Pancreas (tissue), 10 donors: ENCODE results near the gene TGFB1I1. TPM values are rescaled to one million over a fixed set of nuclear protein-coding genes. Genes with fewer than 3 reads are reported as not detected.

Experiments used
- ATAC-seq, 4 donors: fragments of 200-7000 bp; cut with Tn5 transposase; one replicate each; pipeline versions ENCODE4 v1.8.0 to v1.9.1; 2020; ENCODE audit warnings: mild to moderate bottlenecking in 4 of 4, moderate library complexity in 4 of 4
- DNase-seq, 6 donors: peaks; one replicate each; pipeline ENCODE4 v3.0.0-alpha.2; 2020
- FAIRE-seq: peaks from 2 replicates; lab custom pipeline; 2012; peaks lifted over from hg19 to GRCh38; lab: Jason Lieb, UNC
- H3K27ac ChIP-seq, 4 donors: fragments of 200-600 bp; sonication (generic); 1 replicate in 3 of 4; 2 replicates in 1 of 4; pipeline versions ENCODE4 v1.5.0 to v1.8.0; 2020
- H3K27me3 ChIP-seq, 4 donors: fragments of 200-600 bp; one replicate each; pipeline ENCODE4 v1.8.0; 2021
- H3K36me3 ChIP-seq, 3 donors: fragments of 200-600 bp; sonication (generic) in 1 of 3; one replicate each; pipeline versions ENCODE4 v1.5.0 to v1.8.0; 2020 to 2021
- H3K4me1 ChIP-seq, 3 donors: fragments of 200-600 bp; one replicate each; pipeline ENCODE4 v1.8.0; 2021
- H3K4me3 ChIP-seq, 4 donors: fragments of 200-600 bp; sonication (generic) in 2 of 4; one replicate each; pipeline versions ENCODE4 v1.5.0 to v1.8.0; 2020 to 2021
- H3K9me3 ChIP-seq, 4 donors: fragments of 200-600 bp; one replicate each; pipeline ENCODE4 v1.8.0; 2021
- WGBS, 2 donors: extraction: QIAGEN DNeasy Blood & Tissue Kit; methylation state at CpG; one replicate each; pipeline ENCODE4 v1.1.7; 2013; 5-methylcytosine and 5-hydroxymethylcytosine counted together
- intact Hi-C, 3 donors: fragments of 100-400 bp; cut with DNase I; formaldehyde crosslinking; loops; one replicate each; pipeline versions ENCODE4 v1.11.1 to v1.14.2; 2022
- polyA plus RNA-seq, 2 donors: library from polyadenylated mRNA; stranded (reverse); fragments of 200-250 nt; gene quantifications; one replicate each; pipeline ENCODE4 v1.2.3, GENCODE V29; 2013
- total RNA-seq, 6 donors: library from RNA; stranded (reverse); fragmentation: NEBNext Ultra II Directional in 4 of 6; extraction: Animal tissue kit (Norgen Biotek cat#: 25700) in 4 of 6; gene quantifications; one replicate each; pipeline versions ENCODE4 v1.2.1 to v1.2.4, GENCODE V29; 2021 to 2023
- TF ChIP-seq, protein P1 (sequence below), 4 donors: fragments of 200-600 bp; sonication (generic) in 3 of 4; IDR thresholded peaks; one replicate each; pipeline versions ENCODE4 v1.5.0 to v1.8.0; 2021; ENCODE audit warnings: antibody characterized with exemption in 4 of 4
- donor health status: healthy with polysubstance abuse.
- donor health status: DM: no; HTN: no; CAD: no; lungs with moderate emphysema.
- donor health status: DM: no; HTN: no; CAD: no.
- donor health status: control.
- donor health status: control.
- donor health status: Bipolar disorder and iron deficiency.
- donor health status: DM: yes; HTN: yes; CAD: no.
- donor health status: DM: no; HTN: no; CAD: no.
- donor health status: DM: no; HTN: no; CAD: no.
- donor health status: DM: yes; HTN: yes; CAD: no.

The TGFB1I1 gene
- total and polyA plus RNA-seq, 8 donors, result 1.1 to 13.2 (median 6.7) TPM

DNA sequence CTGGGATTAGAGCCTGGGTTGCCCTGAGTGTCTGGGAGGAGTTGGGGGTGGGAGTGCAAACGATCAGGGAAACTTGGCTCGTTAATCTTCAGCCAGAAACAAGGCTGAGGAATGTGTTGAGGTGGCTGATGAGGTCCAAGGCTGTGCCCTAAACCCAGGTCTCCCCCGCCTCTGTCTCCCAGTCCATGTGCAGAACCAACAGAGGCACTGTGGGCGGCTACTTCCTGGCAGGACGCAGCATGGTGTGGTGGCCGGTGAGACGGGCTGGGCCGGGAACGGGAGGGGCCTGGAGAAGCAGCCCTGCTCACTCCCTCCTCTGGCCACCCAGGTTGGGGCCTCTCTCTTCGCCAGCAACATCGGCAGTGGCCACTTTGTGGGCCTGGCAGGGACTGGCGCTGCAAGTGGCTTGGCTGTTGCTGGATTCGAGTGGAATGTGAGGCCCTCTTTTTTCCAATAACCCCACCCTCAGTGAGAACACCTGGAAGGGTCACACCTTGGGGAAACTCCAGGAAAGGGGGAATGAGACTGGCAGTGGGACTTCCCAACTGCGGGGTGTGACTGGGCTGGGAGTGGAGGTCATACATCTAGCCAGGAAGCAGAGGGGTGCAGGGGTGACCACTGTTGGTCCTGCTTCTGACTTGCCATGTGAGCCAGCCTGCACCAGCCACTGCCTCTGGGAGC lies 12.7 kb downstream of the TGFB1I1 start:
- TF ChIP-seq, protein P1, sequence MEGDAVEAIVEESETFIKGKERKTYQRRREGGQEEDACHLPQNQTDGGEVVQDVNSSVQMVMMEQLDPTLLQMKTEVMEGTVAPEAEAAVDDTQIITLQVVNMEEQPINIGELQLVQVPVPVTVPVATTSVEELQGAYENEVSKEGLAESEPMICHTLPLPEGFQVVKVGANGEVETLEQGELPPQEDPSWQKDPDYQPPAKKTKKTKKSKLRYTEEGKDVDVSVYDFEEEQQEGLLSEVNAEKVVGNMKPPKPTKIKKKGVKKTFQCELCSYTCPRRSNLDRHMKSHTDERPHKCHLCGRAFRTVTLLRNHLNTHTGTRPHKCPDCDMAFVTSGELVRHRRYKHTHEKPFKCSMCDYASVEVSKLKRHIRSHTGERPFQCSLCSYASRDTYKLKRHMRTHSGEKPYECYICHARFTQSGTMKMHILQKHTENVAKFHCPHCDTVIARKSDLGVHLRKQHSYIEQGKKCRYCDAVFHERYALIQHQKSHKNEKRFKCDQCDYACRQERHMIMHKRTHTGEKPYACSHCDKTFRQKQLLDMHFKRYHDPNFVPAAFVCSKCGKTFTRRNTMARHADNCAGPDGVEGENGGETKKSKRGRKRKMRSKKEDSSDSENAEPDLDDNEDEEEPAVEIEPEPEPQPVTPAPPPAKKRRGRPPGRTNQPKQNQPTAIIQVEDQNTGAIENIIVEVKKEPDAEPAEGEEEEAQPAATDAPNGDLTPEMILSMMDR (IDR thresholded peaks at IDR 0.05), result no peak
- intact Hi-C loops, result loop anchor here in 1 of 3 donors (10.0 kb wide), 1 partner anchor 220 kb away; no protein-coding TSS in a partner anchor
- Histone ChIP-seq H3K27ac (peak overlapping the region; percentile 40 to 73 (median 57)), H3K27me3 (no peaks in the 10 kb centered on the region), H3K9me3 (no peaks in the 10 kb centered on the region), H3K4me3 (no peak overlapping the region), H3K4me1 (peaks cover 5 to 11% (median 7%) of the 10 kb centered on the region in 3 donors), H3K36me3 (no peaks in the 10 kb centered on the region)
- WGBS, 2 donors, result 59 to 62% methylated on average over 14 of the region's 14 CpGs
- no peak for FAIRE-seq
- peak in 3 of 6 donors; percentile 60 to 82 (median 68) for DNase-seq
- peak; percentile 22 to 38 (median 30) for ATAC-seq

- no peak overlapping the region for H3K4me3 ChIP-seq
- peaks cover 5 to 11% (median 7%) of the 10 kb centered on the region in 3 donors for H3K4me1 ChIP-seq
- WGBS, 2 donors, result 86 to 93% methylated on average over 16 to 17 of the region's 17 CpGs
- DNase-seq (peak in 1 of 6 donors; percentile 58), FAIRE-seq (no peak), ATAC-seq (no peak)
- intact Hi-C loops, result loop anchor here in 1 of 3 donors (10.0 kb wide), 1 partner anchor 219 kb away; no protein-coding TSS in a partner anchor
- H3K27me3 ChIP-seq, result no peaks in the 10 kb centered on the region
- H3K9me3 ChIP-seq, result no peaks in the 10 kb centered on the region
- H3K27ac ChIP-seq, result no peak overlapping the region
- H3K36me3 ChIP-seq, result no peaks in the 10 kb centered on the region
- TF ChIP-seq, protein P1 (IDR thresholded peaks at IDR 0.05), result no peak
Observed at GRCh38 chr16:31485571-31485970, 13.6 kb downstream of the TGFB1I1 start.

GRCh38 chr16:31486045-31486444 lies 14.1 kb downstream of the TGFB1I1 start:
- WGBS, 2 donors, result 93% methylated on average over 5 of the region's 5 CpGs
- FAIRE-seq (no peak), ATAC-seq (no peak), DNase-seq (no peak)
- Histone ChIP-seq H3K27me3 (no peaks in the 10 kb centered on the region), H3K4me1 (peaks cover 5 to 11% (median 7%) of the 10 kb centered on the region in 3 donors), H3K9me3 (no peaks in the 10 kb centered on the region), H3K4me3 (no peak overlapping the region), H3K27ac (no peak overlapping the region), H3K36me3 (no peaks in the 10 kb centered on the region)
- TF ChIP-seq, protein P1 (IDR thresholded peaks at IDR 0.05), result no peak
- intact Hi-C loops, result loop anchor here in 1 of 3 donors (10.0 kb wide), 1 partner anchor 219 kb away; no protein-coding TSS in a partner anchor

DNA sequence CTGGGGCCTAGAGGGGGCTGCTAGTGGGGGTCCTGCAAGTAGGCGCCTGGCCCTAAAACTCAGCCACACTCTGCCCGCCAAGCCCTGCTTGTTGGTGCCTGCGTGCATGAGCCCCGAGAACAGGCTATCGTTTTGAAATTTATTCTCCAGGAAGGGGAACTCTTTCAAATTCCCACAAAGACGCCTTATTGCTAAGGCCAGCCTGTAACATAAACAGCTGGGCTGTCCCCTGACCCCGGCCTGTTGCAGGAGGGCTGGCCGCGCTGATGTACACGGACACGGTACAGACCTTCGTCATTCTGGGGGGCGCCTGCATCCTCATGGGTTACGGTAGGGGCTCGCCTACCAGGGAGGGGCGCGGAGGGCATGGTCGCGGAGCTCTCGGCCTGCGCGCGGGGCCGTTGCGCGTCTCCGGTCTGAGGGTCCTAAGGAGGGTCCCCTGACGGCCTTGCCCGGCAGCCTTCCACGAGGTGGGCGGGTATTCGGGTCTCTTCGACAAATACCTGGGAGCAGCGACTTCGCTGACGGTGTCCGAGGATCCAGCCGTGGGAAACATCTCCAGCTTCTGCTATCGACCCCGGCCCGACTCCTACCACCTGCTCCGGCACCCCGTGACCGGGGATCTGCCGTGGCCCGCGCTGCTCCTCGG lies 15.2 kb downstream of the TGFB1I1 start:
- TF ChIP-seq, protein P1 (IDR thresholded peaks at IDR 0.05), result no peak
- no peaks in the 10 kb centered on the region for H3K27me3 ChIP-seq
- ATAC-seq (peak in 1 of 4 donors; percentile 3), DNase-seq (peak in 1 of 6 donors; percentile 60), FAIRE-seq (no peak)
- H3K4me1 ChIP-seq, result peaks cover 5 to 11% (median 7%) of the 10 kb centered on the region in 3 donors
- H3K9me3 ChIP-seq, result no peaks in the 10 kb centered on the region
- 11 to 12% methylated on average over 45 to 48 of the region's 48 CpGs for WGBS, 2 donors
- peaks cover 0 to 6% (median 0%) of the 10 kb centered on the region in 3 donors for H3K36me3 ChIP-seq
- intact Hi-C loops, result loop anchor here in 1 of 3 donors (10.0 kb wide), 1 partner anchor 218 kb away; no protein-coding TSS in a partner anchor
- peak overlapping the region; percentile 29 to 75 (median 43) for H3K4me3 ChIP-seq
- H3K27ac ChIP-seq, result no peak overlapping the region
